Stomach (tissue), 9 donors: Measurements from ENCODE around the gene IL16. TPM values are rescaled to one million over a fixed set of nuclear protein-coding genes. Genes with fewer than 3 reads are reported as not detected.

ENCODE experiments used
- DNase-seq, 2 donors: peaks; one replicate each; pipeline versions ENCODE4 v3.0.0 to v3.0.0-alpha.2; 2013 to 2019
- H3K27ac ChIP-seq, 5 donors: fragments of 200-600 bp in 4 of 5; sonication (generic) in 4 of 5; one replicate each; pipeline ENCODE4 v1.5.1; 2013 to 2019; ENCODE audit warnings: mild to moderate bottlenecking in 1 of 5, moderate library complexity in 1 of 5
- H3K27me3 ChIP-seq, 3 donors: fragments of 200-600 bp; sonication (generic); one replicate each; pipeline ENCODE4 v1.5.1; 2017 to 2019; ENCODE audit warnings: mixed run types in 1 of 3
- H3K36me3 ChIP-seq, 4 donors: fragments of 200-600 bp; sonication (generic); 1 replicate in 3 of 4; 2 replicates in 1 of 4; pipeline ENCODE4 v1.5.1; 2016 to 2019
- H3K4me1 ChIP-seq, 4 donors: fragments of 200-600 bp; sonication (generic); one replicate each; pipeline ENCODE4 v1.5.1; 2016 to 2019
- H3K4me3 ChIP-seq, 4 donors: fragments of 200-600 bp; sonication (generic) in 3 of 4; one replicate each; pipeline ENCODE4 v1.5.1; 2016 to 2019; ENCODE audit warnings: mild to moderate bottlenecking in 1 of 4
- H3K9me3 ChIP-seq, 4 donors: fragments of 200-600 bp; sonication (generic); one replicate each; pipeline ENCODE4 v1.5.1; 2016 to 2019
- EP300 ChIP-seq: sonication (generic); formaldehyde crosslinking; IDR thresholded peaks from one replicate; pipeline ENCODE4 v1.6.1; 2017; ENCODE audit warnings: antibody characterized with exemption
- POLR2A ChIP-seq, 4 donors: fragments of 450-650 bp; IDR thresholded peaks; one replicate each; pipeline ENCODE4 v1.6.1; 2016; ENCODE audit warnings: antibody characterized with exemption in 4 of 4, control low read depth in 2 of 4, mild to moderate bottlenecking in 1 of 4, moderate library complexity in 1 of 4
- POLR2AphosphoS5 ChIP-seq, 3 donors: sonication (generic); formaldehyde crosslinking; IDR thresholded peaks; one replicate each; pipeline ENCODE4 v1.6.1; 2016; ENCODE audit warnings: antibody characterized with exemption in 3 of 3
- WGBS, 5 donors: extraction: QIAGEN DNeasy Blood & Tissue Kit in 3 of 5; methylation state at CpG; one replicate each; pipeline versions ENCODE4 v1.1.5 to v1.1.7; 2013 to 2018; 5-methylcytosine and 5-hydroxymethylcytosine counted together
- intact Hi-C: fragments of 100-400 bp; cut with DNase I; formaldehyde crosslinking; loops from one replicate; pipeline ENCODE4 v1.15.1; 2023; ENCODE audit warnings: low total_unique reads
- polyA plus RNA-seq, 3 donors: library from polyadenylated mRNA; stranded (reverse); fragments of 200-250 nt; gene quantifications; one replicate each; pipeline ENCODE4 v1.2.3, GENCODE V29; 2013
- total RNA-seq, 5 donors: library from RNA; depleted of rRNA; stranded (reverse); fragments of >200 nt; gene quantifications; one replicate each; pipeline versions ENCODE4 v1.1.0 to v1.2.3, GENCODE V29; 2014 to 2016
- TF ChIP-seq, protein P1 (sequence below), 7 experiments: fragments of 450-650 bp in 4 of 7; fragments of 200-600 bp in 3 of 7; sonication (generic) in 3 of 7; IDR thresholded peaks; one replicate each; pipeline ENCODE4 v1.5.1; 2016 to 2019; ENCODE audit warnings: antibody characterized with exemption in 7 of 7, control low read depth in 2 of 7, mild to moderate bottlenecking in 1 of 7
- donor health status: healthy with polysubstance abuse.
- donor health status: Bipolar disorder and iron deficiency.
- donor health status: healthy.

Gene IL16
- total and polyA plus RNA-seq, 8 donors, result 4.9 to 21.0 (median 8.7) TPM

GRCh38 chr15:81195339-81195864, 1.3 kb upstream of the IL16 start:
- no peak overlapping the region for H3K27ac ChIP-seq
- H3K27me3 ChIP-seq, result peaks cover 0 to 13% (median 0%) of the 10 kb centered on the region in 3 donors
- WGBS, 5 donors, result 70 to 79% (median 77%) methylated on average over 8 of the region's 8 CpGs
- no peaks in the 10 kb centered on the region for H3K9me3 ChIP-seq
- intact Hi-C loops, result no loop called here
- H3K4me1 ChIP-seq, result peaks cover 0 to 7% (median 2%) of the 10 kb centered on the region in 4 donors
- H3K4me3 ChIP-seq, result no peak overlapping the region
- TF ChIP-seq POLR2AphosphoS5 (IDR thresholded peaks at IDR 0.05) (no peak), POLR2A (IDR thresholded peaks at IDR 0.05) (no peak), EP300 (no peak)
- TF ChIP-seq, protein P1, sequence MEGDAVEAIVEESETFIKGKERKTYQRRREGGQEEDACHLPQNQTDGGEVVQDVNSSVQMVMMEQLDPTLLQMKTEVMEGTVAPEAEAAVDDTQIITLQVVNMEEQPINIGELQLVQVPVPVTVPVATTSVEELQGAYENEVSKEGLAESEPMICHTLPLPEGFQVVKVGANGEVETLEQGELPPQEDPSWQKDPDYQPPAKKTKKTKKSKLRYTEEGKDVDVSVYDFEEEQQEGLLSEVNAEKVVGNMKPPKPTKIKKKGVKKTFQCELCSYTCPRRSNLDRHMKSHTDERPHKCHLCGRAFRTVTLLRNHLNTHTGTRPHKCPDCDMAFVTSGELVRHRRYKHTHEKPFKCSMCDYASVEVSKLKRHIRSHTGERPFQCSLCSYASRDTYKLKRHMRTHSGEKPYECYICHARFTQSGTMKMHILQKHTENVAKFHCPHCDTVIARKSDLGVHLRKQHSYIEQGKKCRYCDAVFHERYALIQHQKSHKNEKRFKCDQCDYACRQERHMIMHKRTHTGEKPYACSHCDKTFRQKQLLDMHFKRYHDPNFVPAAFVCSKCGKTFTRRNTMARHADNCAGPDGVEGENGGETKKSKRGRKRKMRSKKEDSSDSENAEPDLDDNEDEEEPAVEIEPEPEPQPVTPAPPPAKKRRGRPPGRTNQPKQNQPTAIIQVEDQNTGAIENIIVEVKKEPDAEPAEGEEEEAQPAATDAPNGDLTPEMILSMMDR (IDR thresholded peaks at IDR 0.05), result no peak
- DNase-seq, result peak in 1 of 2 donors; percentile 20
- no peaks in the 10 kb centered on the region for H3K36me3 ChIP-seq

DNA sequence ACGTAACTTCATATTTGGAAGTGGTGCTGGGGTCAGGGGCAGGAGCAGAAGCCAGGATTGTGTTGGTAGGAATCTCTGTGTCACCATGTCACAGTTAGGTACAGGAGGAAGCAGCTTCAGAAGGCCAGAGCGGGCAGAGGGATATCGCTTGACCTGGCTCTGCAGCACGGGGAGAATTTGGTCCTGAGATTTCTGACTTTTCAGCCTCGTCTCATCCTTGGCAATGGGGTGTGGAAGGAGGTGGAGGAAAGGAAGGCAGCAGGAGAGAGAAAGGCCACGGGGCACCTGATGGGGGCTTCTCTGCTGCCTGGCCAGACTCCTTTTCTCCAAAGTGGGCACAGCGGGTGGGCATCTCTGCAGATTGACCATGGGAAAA, 564 bp downstream of the IL16 start:
- WGBS, 5 donors, result 74 to 91% (median 89%) methylated on average over 7 of the region's 7 CpGs
- H3K36me3 ChIP-seq, result no peaks in the 10 kb centered on the region
- no peaks in the 10 kb centered on the region for H3K4me1 ChIP-seq
- intact Hi-C loops, result no loop called here
- no peaks in the 10 kb centered on the region for H3K9me3 ChIP-seq
- no peak overlapping the region for H3K27ac ChIP-seq
- H3K4me3 ChIP-seq, result no peak overlapping the region
- DNase-seq, result no peak
- TF ChIP-seq POLR2AphosphoS5 (IDR thresholded peaks at IDR 0.05), result no peak
- TF ChIP-seq POLR2A (IDR thresholded peaks at IDR 0.05), result no peak
- TF ChIP-seq, protein P1 (IDR thresholded peaks at IDR 0.05), result no peak
- no peak for TF ChIP-seq EP300
- peaks cover 0 to 13% (median 0%) of the 10 kb centered on the region in 3 donors for H3K27me3 ChIP-seq

GRCh38 chr15:81197688-81198281, 1.1 kb downstream of the IL16 start:
- no peaks in the 10 kb centered on the region for H3K36me3 ChIP-seq
- no peaks in the 10 kb centered on the region for H3K9me3 ChIP-seq
- intact Hi-C loops, result no loop called here
- WGBS, 5 donors, result 68 to 79% (median 79%) methylated on average over 7 of the region's 7 CpGs
- peaks cover 0 to 13% (median 0%) of the 10 kb centered on the region in 3 donors for H3K27me3 ChIP-seq
- DNase-seq, result no peak
- H3K4me1 ChIP-seq, result no peaks in the 10 kb centered on the region
- no peak overlapping the region for H3K4me3 ChIP-seq
- no peak for TF ChIP-seq POLR2AphosphoS5 (IDR thresholded peaks at IDR 0.05)
- TF ChIP-seq EP300, result no peak
- no peak overlapping the region for H3K27ac ChIP-seq

DNA sequence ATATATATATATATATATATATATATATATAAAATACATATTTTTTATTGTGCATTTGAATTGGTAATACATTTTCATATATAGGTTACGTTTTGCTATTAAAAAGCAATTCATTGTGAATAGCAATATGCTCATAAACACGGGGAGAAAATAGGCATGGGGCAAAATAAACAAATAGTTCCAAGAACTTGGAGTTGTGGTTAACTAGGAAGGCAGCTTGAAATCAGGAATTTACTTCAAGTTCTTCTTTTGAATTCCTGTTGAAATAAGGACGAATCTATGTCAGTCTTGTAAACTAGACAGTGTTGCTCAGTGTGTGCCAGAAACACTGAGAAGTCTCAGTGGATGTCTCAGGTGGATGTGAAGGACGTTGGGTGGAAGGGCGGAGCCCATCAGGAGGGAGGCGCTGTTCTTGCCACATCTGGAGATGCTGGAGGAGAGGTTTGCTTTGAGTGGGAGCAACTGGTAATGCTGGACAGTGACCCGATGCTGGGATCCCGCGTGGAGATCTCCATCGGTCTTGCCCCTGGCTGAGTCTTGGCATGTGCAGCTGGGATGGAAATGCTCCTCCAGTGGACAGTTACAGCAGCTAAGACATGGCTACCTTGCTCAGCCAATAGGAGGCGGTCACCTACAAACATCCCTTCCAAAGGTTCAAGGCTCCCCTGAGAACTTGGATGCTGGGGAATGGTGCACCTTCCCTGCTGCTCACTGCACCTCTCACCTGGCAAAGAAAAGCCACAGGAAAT, 2.5 kb downstream of the IL16 start:
- H3K27me3 ChIP-seq, result peaks cover 0 to 13% (median 0%) of the 10 kb centered on the region in 3 donors
- intact Hi-C loops, result no loop called here
- 79 to 84% (median 82%) methylated on average over 10 to 11 of the region's 11 CpGs for WGBS, 5 donors

More for the DNA sequence above, 2.5 kb downstream of the IL16 start:
- no peaks in the 10 kb centered on the region for H3K9me3 ChIP-seq
- no peak overlapping the region for H3K4me3 ChIP-seq
- TF ChIP-seq, protein P1 (IDR thresholded peaks at IDR 0.05), result no peak
- TF ChIP-seq POLR2A (IDR thresholded peaks at IDR 0.05) (no peak), EP300 (no peak), POLR2AphosphoS5 (IDR thresholded peaks at IDR 0.05) (no peak)
- no peaks in the 10 kb centered on the region for H3K36me3 ChIP-seq
- H3K4me1 ChIP-seq, result no peaks in the 10 kb centered on the region
- DNase-seq, result no peak
- no peak overlapping the region for H3K27ac ChIP-seq
